Esophagus squamous epithelium (tissue), 5 donors: Measurements from ENCODE around the gene ZMYND8. TPM values are rescaled to one million over a fixed set of nuclear protein-coding genes. Genes with fewer than 3 reads are reported as not detected.

Source experiments
- DNase-seq: peaks from one replicate; lab custom pipeline; 2025; lab: John Stamatoyannopoulos, UW
- H3K27ac ChIP-seq, 4 donors: fragments of 200-600 bp; sonication (generic); one replicate each; pipeline ENCODE4 v1.5.1; 2016 to 2019; ENCODE audit warnings: mild to moderate bottlenecking in 1 of 4
- H3K27me3 ChIP-seq, 4 donors: fragments of 200-600 bp; sonication (generic); 1 replicate in 3 of 4; 2 replicates in 1 of 4; pipeline versions ENCODE4 v1.5.1 to v1.6.0; 2017 to 2021; ENCODE audit warnings: antibody characterized with exemption in 1 of 4
- H3K36me3 ChIP-seq, 3 donors: fragments of 200-600 bp; sonication (generic); one replicate each; pipeline ENCODE4 v1.5.1; 2016 to 2019
- H3K4me1 ChIP-seq, 3 donors: fragments of 200-600 bp; sonication (generic); one replicate each; pipeline ENCODE4 v1.5.1; 2017 to 2019
- H3K4me3 ChIP-seq, 4 donors: fragments of 200-600 bp; sonication (generic); 1 replicate in 3 of 4; 2 replicates in 1 of 4; pipeline ENCODE4 v1.5.1; 2016 to 2019; ENCODE audit warnings: mild to moderate bottlenecking in 2 of 4, moderate library complexity in 1 of 4
- H3K9me3 ChIP-seq, 3 donors: fragments of 200-600 bp; sonication (generic); one replicate each; pipeline ENCODE4 v1.5.1; 2016 to 2019
- CTCF ChIP-seq, 6 experiments: fragments of 450-650 bp in 4 of 6; fragments of 200-600 bp in 2 of 6; sonication (generic) in 2 of 6; IDR thresholded peaks; one replicate each; pipeline ENCODE4 v1.5.1; 2016 to 2019; ENCODE audit warnings: antibody characterized with exemption in 6 of 6, mild to moderate bottlenecking in 4 of 6, moderate library complexity in 4 of 6
- POLR2A ChIP-seq, 4 donors: fragments of 450-650 bp; IDR thresholded peaks; one replicate each; pipeline ENCODE4 v1.6.1; 2017; ENCODE audit warnings: antibody characterized with exemption in 4 of 4, mild to moderate bottlenecking in 4 of 4, moderate library complexity in 3 of 4
- WGBS, 2 donors: methylation state at CpG; one replicate each; pipeline ENCODE4 v1.1.5; 2018; 5-methylcytosine and 5-hydroxymethylcytosine counted together
- intact Hi-C: fragments of 100-400 bp; cut with DNase I; formaldehyde crosslinking; loops from one replicate; pipeline ENCODE4 v1.15.0; 2022
- total RNA-seq, 4 donors: library from RNA; depleted of rRNA; stranded (reverse); fragments of >200 nt; gene quantifications; one replicate each; pipeline ENCODE4 v1.1.0, GENCODE V29; 2016
- donor health status: DM: yes; HTN: yes; CAD: no.

ZMYND8 gene
- total RNA-seq, 4 donors from 2014 or later, result 21.5 to 26.3 (median 24.3) TPM

- H3K27ac ChIP-seq, result peak overlapping the region in 3 of 4 donors; percentile 15 to 60 (median 60)
- DNase-seq, result no peak
- no peaks in the 10 kb centered on the region for H3K9me3 ChIP-seq
- peaks cover 0 to 38% (median 3%) of the 10 kb centered on the region in 3 donors for H3K4me1 ChIP-seq
- 100% methylated on average over 1 of the region's 1 CpG for WGBS, 2 donors
- TF ChIP-seq CTCF (IDR thresholded peaks at IDR 0.05) (no peak), POLR2A (IDR thresholded peaks at IDR 0.05) (no peak)
- intact Hi-C loops, result no loop called here
- H3K36me3 ChIP-seq, result peaks cover 18 to 83% (median 19%) of the 10 kb centered on the region in 3 donors
- no peak overlapping the region for H3K4me3 ChIP-seq
- no peaks in the 10 kb centered on the region for H3K27me3 ChIP-seq
Measured at GRCh38 chr20:47257256-47257655, 99.2 kb downstream of the ZMYND8 start.

- Histone ChIP-seq H3K4me1 (peaks cover 0 to 38% (median 3%) of the 10 kb centered on the region in 3 donors), H3K9me3 (no peaks in the 10 kb centered on the region), H3K27me3 (no peaks in the 10 kb centered on the region), H3K36me3 (peaks cover 13 to 83% (median 17%) of the 10 kb centered on the region in 3 donors), H3K4me3 (no peak overlapping the region), H3K27ac (peak overlapping the region in 3 of 4 donors; percentile 15 to 60 (median 60))
- TF ChIP-seq POLR2A (IDR thresholded peaks at IDR 0.05) (no peak), CTCF (IDR thresholded peaks at IDR 0.05) (no peak)
- no peak for DNase-seq
- WGBS, 2 donors, result 58 to 76% methylated on average over 8 of the region's 8 CpGs
- intact Hi-C loops, result no loop called here
Measured at GRCh38 chr20:47256668-47257236, 99.7 kb downstream of the ZMYND8 start.

- TF ChIP-seq POLR2A (IDR thresholded peaks at IDR 0.05), result no peak
- no peak for TF ChIP-seq CTCF (IDR thresholded peaks at IDR 0.05)
- WGBS, 2 donors, result 76 to 80% methylated on average over 6 of the region's 6 CpGs
- H3K9me3 ChIP-seq, result no peaks in the 10 kb centered on the region
- no peak overlapping the region for H3K4me3 ChIP-seq
- intact Hi-C loops, result no loop called here
- H3K36me3 ChIP-seq, result peaks cover 6 to 83% (median 7%) of the 10 kb centered on the region in 3 donors
- peak overlapping the region in 3 of 4 donors; percentile 12 to 45 (median 25) for H3K27ac ChIP-seq
- peaks cover 0 to 28% (median 3%) of the 10 kb centered on the region in 3 donors for H3K4me1 ChIP-seq
- no peak for DNase-seq
- no peaks in the 10 kb centered on the region for H3K27me3 ChIP-seq
Measured at GRCh38 chr20:47253872-47254271, 102.6 kb downstream of the ZMYND8 start.

- Histone ChIP-seq H3K27me3 (no peaks in the 10 kb centered on the region), H3K27ac (peak overlapping the region in 2 of 4 donors; percentile 30 to 45), H3K4me3 (no peak overlapping the region), H3K4me1 (peaks cover 0 to 19% (median 3%) of the 10 kb centered on the region in 3 donors), H3K36me3 (peaks cover 9 to 89% (median 12%) of the 10 kb centered on the region in 3 donors), H3K9me3 (no peaks in the 10 kb centered on the region)
- intact Hi-C loops, result no loop called here
- no peak for DNase-seq
- WGBS, 2 donors, result 74 to 100% methylated on average over 1 to 3 of the region's 3 CpGs
- TF ChIP-seq POLR2A (IDR thresholded peaks at IDR 0.05) (no peak), CTCF (IDR thresholded peaks at IDR 0.05) (no peak)
Measured at GRCh38 chr20:47252879-47253307, 103.6 kb downstream of the ZMYND8 start.

- no peak overlapping the region for H3K4me3 ChIP-seq
- intact Hi-C loops, result no loop called here
- no peak overlapping the region for H3K27ac ChIP-seq
- no peaks in the 10 kb centered on the region for H3K27me3 ChIP-seq
- peaks cover 0 to 19% (median 3%) of the 10 kb centered on the region in 3 donors for H3K4me1 ChIP-seq
- H3K36me3 ChIP-seq, result peaks cover 8 to 97% (median 14%) of the 10 kb centered on the region in 3 donors
- H3K9me3 ChIP-seq, result no peaks in the 10 kb centered on the region
- TF ChIP-seq CTCF (IDR thresholded peaks at IDR 0.05), result no peak
- TF ChIP-seq POLR2A (IDR thresholded peaks at IDR 0.05), result no peak
- WGBS, 2 donors, result 94 to 95% methylated on average over 17 to 19 of the region's 19 CpGs
- no peak for DNase-seq
Measured at GRCh38 chr20:47251154-47252020, 105.1 kb downstream of the ZMYND8 start.
